HG02981 (cell line): ENCODE results near the gene CRYM.
"Not testable (repeated sequence)": the region's sequence is repeated elsewhere in the genome, so short reads cannot be mapped to it uniquely, and the experiment has no call there.

Source experiments
- ATAC-seq: cut with Tn5 transposase; IDR thresholded peaks from one replicate; pipeline ENCODE4 v1.9.1; 2021; ENCODE audit warnings: mild to moderate bottlenecking, moderate library complexity; ENCODE audit not compliant: unreplicated experiment

The CRYM gene

GRCh38 chr16:21277927-21278706 is at the start of gene CRYM:
Gene CRYM (minus strand): TSS chr16:21278290. CDS start chr16:21278251, 39 bp downstream.
- peak; percentile 42 for ATAC-seq

- ATAC-seq, result no peak
These were observed 49.0 kb upstream of the CRYM start for GRCh38 chr16:21327046-21327445.

GRCh38 chr16:21326459-21326858 is 48.4 kb upstream of the CRYM start:
- ATAC-seq, result no peak

- no peak for ATAC-seq
These were observed 46.2 kb upstream of the CRYM start for GRCh38 chr16:21324267-21324666.

- not testable (repeated sequence) for ATAC-seq
These were observed 44.2 kb upstream of the CRYM start for GRCh38 chr16:21322251-21322650.

- ATAC-seq, result no peak
These were observed 43.6 kb upstream of the CRYM start for GRCh38 chr16:21321736-21322135.

GRCh38 chr16:21314339-21314738 is 36.2 kb upstream of the CRYM start:
- ATAC-seq, result no peak

GRCh38 chr16:21312863-21313372 is 34.8 kb upstream of the CRYM start:
- not testable (repeated sequence) for ATAC-seq

- not testable (repeated sequence) for ATAC-seq
These were observed 34.0 kb upstream of the CRYM start for GRCh38 chr16:21312046-21312445.

- not testable (repeated sequence) for ATAC-seq
These were observed 28.6 kb upstream of the CRYM start for GRCh38 chr16:21306712-21307111.

- ATAC-seq, result no peak
These were observed 24.9 kb upstream of the CRYM start for GRCh38 chr16:21302898-21303528.

- no peak for ATAC-seq
These were observed 24.4 kb upstream of the CRYM start for GRCh38 chr16:21302454-21302853.

- no peak for ATAC-seq
These were observed 23.8 kb upstream of the CRYM start for GRCh38 chr16:21301895-21302291.

GRCh38 chr16:21301168-21301894 is 23.2 kb upstream of the CRYM start:
- peak; percentile 55 for ATAC-seq

GRCh38 chr16:21300309-21301167 is 22.4 kb upstream of the CRYM start:
- ATAC-seq, result peak; percentile 50

GRCh38 chr16:21289789-21290188 is 11.7 kb upstream of the CRYM start:
- ATAC-seq, result not testable (repeated sequence)

- ATAC-seq, result no peak
These were observed 7.2 kb upstream of the CRYM start for GRCh38 chr16:21285314-21285713.

- ATAC-seq, result no peak
These were observed 6.3 kb upstream of the CRYM start for GRCh38 chr16:21284414-21284813.

GRCh38 chr16:21283521-21284289 is 5.6 kb upstream of the CRYM start:
- no peak for ATAC-seq
